Progenitor cell of endocrine pancreas (in vitro differentiated cells): ENCODE results near the gene NEDD4. TPM values are rescaled to one million over a fixed set of nuclear protein-coding genes. Genes with fewer than 3 reads are reported as not detected.
"Not testable (repeated sequence)": the region's sequence is repeated elsewhere in the genome, so short reads cannot be mapped to it uniquely, and the experiment has no call there.

Source experiments
- DNase-seq: peaks from one replicate; pipeline ENCODE4 v3.0.0; 2021; ENCODE audit warnings: low spot score; ENCODE audit not compliant: unreplicated experiment
- H3K27ac Mint-ChIP-seq: 2 replicates; pipeline ENCODE4 v1.8.0; 2021; ENCODE audit warnings: mild to moderate bottlenecking, moderate library complexity, mixed read lengths
- H3K27me3 Mint-ChIP-seq: 2 replicates; pipeline ENCODE4 v1.8.0; 2021; ENCODE audit warnings: mixed read lengths
- H3K36me3 Mint-ChIP-seq: 2 replicates; pipeline ENCODE4 v1.8.0; 2022; ENCODE audit warnings: mixed read lengths; ENCODE audit not compliant: insufficient read depth
- H3K4me1 Mint-ChIP-seq: 2 replicates; pipeline ENCODE4 v1.8.0; 2021; ENCODE audit warnings: low read depth, mixed read lengths
- H3K4me3 Mint-ChIP-seq: 2 replicates; pipeline ENCODE4 v1.8.0; 2021; ENCODE audit warnings: low read depth, mild to moderate bottlenecking, moderate library complexity, mixed read lengths
- H3K9me3 Mint-ChIP-seq: 2 replicates; pipeline ENCODE4 v1.8.0; 2021; ENCODE audit warnings: low read depth, mixed read lengths
- CTCF ChIP-seq: fragments of 200-600 bp; sonication (generic); IDR thresholded peaks from one replicate; pipeline ENCODE4 v1.5.0; 2021; ENCODE audit warnings: antibody characterized with exemption, mild to moderate bottlenecking; ENCODE audit not compliant: unreplicated experiment
- total RNA-seq: library from RNA; stranded (reverse); gene quantifications from 2 replicates; pipeline ENCODE4 v1.2.1, GENCODE V29; 2021

The NEDD4 gene
- total RNA-seq, 1 donor from 2014 or later, result 12.3 TPM

GRCh38 chr15:55965091-55965490, 28.3 kb downstream of the NEDD4 start:
- H3K27me3 Mint-ChIP-seq, result no peaks in the 10 kb centered on the region
- H3K27ac Mint-ChIP-seq, result peak overlapping the region; percentile 57
- H3K36me3 Mint-ChIP-seq, result peaks cover 6% of the 10 kb centered on the region
- no peaks in the 10 kb centered on the region for H3K4me1 Mint-ChIP-seq
- H3K4me3 Mint-ChIP-seq, result no peak overlapping the region
- TF ChIP-seq CTCF, result no peak
- DNase-seq, result no peak
- H3K9me3 Mint-ChIP-seq, result no peaks in the 10 kb centered on the region

- Mint-ChIP-seq H3K27ac (no peak overlapping the region), H3K4me3 (no peak overlapping the region), H3K36me3 (peaks cover 10% of the 10 kb centered on the region), H3K27me3 (no peaks in the 10 kb centered on the region), H3K9me3 (no peaks in the 10 kb centered on the region), H3K4me1 (no peaks in the 10 kb centered on the region)
- TF ChIP-seq CTCF, result no peak
- DNase-seq, result no peak
These were observed 32.5 kb downstream of the NEDD4 start for GRCh38 chr15:55960946-55961345.

GRCh38 chr15:55959744-55960447, 33.5 kb downstream of the NEDD4 start:
- Mint-ChIP-seq H3K36me3 (peaks cover 6% of the 10 kb centered on the region), H3K9me3 (no peaks in the 10 kb centered on the region), H3K4me3 (no peak overlapping the region), H3K4me1 (no peaks in the 10 kb centered on the region), H3K27ac (no peak overlapping the region), H3K27me3 (no peaks in the 10 kb centered on the region)
- TF ChIP-seq CTCF, result no peak
- no peak for DNase-seq

GRCh38 chr15:55958349-55958748, 35.1 kb downstream of the NEDD4 start:
- H3K27me3 Mint-ChIP-seq, result no peaks in the 10 kb centered on the region
- H3K9me3 Mint-ChIP-seq, result no peaks in the 10 kb centered on the region
- H3K4me3 Mint-ChIP-seq, result no peak overlapping the region
- no peak for DNase-seq
- no peak for TF ChIP-seq CTCF
- peaks cover 6% of the 10 kb centered on the region for H3K36me3 Mint-ChIP-seq
- H3K27ac Mint-ChIP-seq, result no peak overlapping the region
- H3K4me1 Mint-ChIP-seq, result no peaks in the 10 kb centered on the region

- Mint-ChIP-seq H3K27me3 (no peaks in the 10 kb centered on the region), H3K9me3 (peaks cover 4% of the 10 kb centered on the region), H3K4me1 (no peaks in the 10 kb centered on the region), H3K27ac (no peak overlapping the region), H3K4me3 (no peak overlapping the region), H3K36me3 (peaks cover 10% of the 10 kb centered on the region)
- no peak for DNase-seq
- no peak for TF ChIP-seq CTCF
These were observed 38.4 kb downstream of the NEDD4 start for GRCh38 chr15:55954862-55955605.

GRCh38 chr15:55952501-55953274, 40.7 kb downstream of the NEDD4 start:
- not testable (repeated sequence) for H3K4me3 Mint-ChIP-seq, H3K27me3 Mint-ChIP-seq, H3K4me1 Mint-ChIP-seq, H3K27ac Mint-ChIP-seq, DNase-seq
- H3K36me3 Mint-ChIP-seq, result peaks cover 21% of the 10 kb centered on the region
- H3K9me3 Mint-ChIP-seq, result peaks cover 14% of the 10 kb centered on the region

GRCh38 chr15:55944606-55945005, 48.8 kb downstream of the NEDD4 start:
- H3K4me1 Mint-ChIP-seq, H3K27me3 Mint-ChIP-seq, H3K4me3 Mint-ChIP-seq, H3K27ac Mint-ChIP-seq, DNase-seq: not testable (repeated sequence)
- H3K9me3 Mint-ChIP-seq, result peaks cover 19% of the 10 kb centered on the region
- H3K36me3 Mint-ChIP-seq, result peaks cover 32% of the 10 kb centered on the region
